ENCODE data around the gene CASS4. TPM values are rescaled to one million over a fixed set of nuclear protein-coding genes. Genes with fewer than 3 reads are reported as not detected.

Gene CASS4
- total and polyA plus RNA-seq, 9 of the 15 experiments (the other 6 are each of a cell fraction or from before 2014, with no cell fraction given), result 8.1 to 53.8 (median 26.7) TPM

GRCh38 chr20:56362833-56363413 lies 49.1 kb upstream of the CASS4 start (continued):
- TF ChIP-seq BHLHE40 (IDR thresholded peaks at IDR 0.05; ENCODE audit: low read length) (peak; percentile 59), ELF2 (CRISPR knock-in tag; IDR thresholded peaks at IDR 0.05) (peak; percentile 45; the same call in 1 of the 2 replicates), ZNF766 (CRISPR knock-in tag; conservative IDR thresholded peaks at IDR 0.05) (peak; percentile 79), ZNF124 (CRISPR knock-in tag; IDR thresholded peaks at IDR 0.05) (no peak), SRSF7 (optimal IDR thresholded peaks at IDR 0.05; ENCODE audit: low read depth, low read length) (no peak), CTCF (IDR thresholded peaks at IDR 0.05 in 2 of 3, conservative IDR thresholded peaks at IDR 0.05 in 1 of 3; ENCODE audit: insufficient read depth in 2 of 3, low read depth in 1 of 3, low read length in 3 of 3) (no peak), SIX5 (IDR thresholded peaks at IDR 0.05; ENCODE audit: borderline replicate concordance in 1 of 2, insufficient read depth in 1 of 2, low read depth in 1 of 2, low read length in 2 of 2) (no peak), MTA2 (IDR thresholded peaks at IDR 0.05; ENCODE audit: low read depth) (peak; percentile 98), SAFB (IDR thresholded peaks at IDR 0.05; ENCODE audit: borderline replicate concordance, low read depth, low read length) (no peak), SIRT6 (IDR thresholded peaks at IDR 0.05; ENCODE audit: low read depth, low read length) (no peak), E2F6 (IDR thresholded peaks at IDR 0.05; ENCODE audit: borderline replicate concordance in 1 of 2, extremely low read depth in 1 of 2, insufficient read depth in 1 of 2, insufficient read length in 1 of 2, low read depth in 1 of 2, low read length in 1 of 2, poor library complexity in 1 of 2, severe bottlenecking in 1 of 2) (peak; percentile 38 to 62), MIER1 (IDR thresholded peaks at IDR 0.05; ENCODE audit: low read depth) (0 out of 2 replicates have a peak, but pooled peaks have one; percentile 25), NR1H2 (CRISPR knock-in tag; IDR thresholded peaks at IDR 0.05) (no peak), BDP1 (IDR thresholded peaks at IDR 0.05; ENCODE audit: insufficient read depth, insufficient read length) (no peak), NFXL1 (CRISPR knock-in tag; IDR thresholded peaks at IDR 0.05) (no peak), LARP7 (IDR thresholded peaks at IDR 0.05) (no peak), IFI16 (CRISPR knock-in tag; IDR thresholded peaks at IDR 0.05) (no peak), PHF21A (IDR thresholded peaks at IDR 0.05; ENCODE audit: borderline replicate concordance, low read depth) (no peak)
- TF ChIP-seq, protein P1, sequence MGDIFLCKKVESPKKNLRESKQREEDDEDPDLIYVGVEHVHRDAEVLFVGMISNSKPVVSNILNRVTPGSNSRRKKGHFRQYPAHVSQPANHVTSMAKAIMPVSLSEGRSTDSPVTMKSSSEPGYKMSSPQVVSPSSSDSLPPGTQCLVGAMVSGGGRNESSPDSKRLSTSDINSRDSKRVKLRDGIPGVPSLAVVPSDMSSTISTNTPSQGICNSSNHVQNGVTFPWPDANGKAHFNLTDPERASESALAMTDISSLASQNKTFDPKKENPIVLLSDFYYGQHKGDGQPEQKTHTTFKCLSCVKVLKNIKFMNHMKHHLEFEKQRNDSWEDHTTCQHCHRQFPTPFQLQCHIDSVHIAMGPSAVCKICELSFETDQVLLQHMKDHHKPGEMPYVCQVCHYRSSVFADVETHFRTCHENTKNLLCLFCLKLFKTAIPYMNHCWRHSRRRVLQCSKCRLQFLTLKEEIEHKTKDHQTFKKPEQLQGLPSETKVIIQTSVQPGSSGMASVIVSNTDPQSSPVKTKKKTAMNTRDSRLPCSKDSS (IDR thresholded peaks at IDR 0.05; ENCODE audit: low read depth, partially characterized antibody), result no peak
- TF ChIP-seq, protein P2, sequence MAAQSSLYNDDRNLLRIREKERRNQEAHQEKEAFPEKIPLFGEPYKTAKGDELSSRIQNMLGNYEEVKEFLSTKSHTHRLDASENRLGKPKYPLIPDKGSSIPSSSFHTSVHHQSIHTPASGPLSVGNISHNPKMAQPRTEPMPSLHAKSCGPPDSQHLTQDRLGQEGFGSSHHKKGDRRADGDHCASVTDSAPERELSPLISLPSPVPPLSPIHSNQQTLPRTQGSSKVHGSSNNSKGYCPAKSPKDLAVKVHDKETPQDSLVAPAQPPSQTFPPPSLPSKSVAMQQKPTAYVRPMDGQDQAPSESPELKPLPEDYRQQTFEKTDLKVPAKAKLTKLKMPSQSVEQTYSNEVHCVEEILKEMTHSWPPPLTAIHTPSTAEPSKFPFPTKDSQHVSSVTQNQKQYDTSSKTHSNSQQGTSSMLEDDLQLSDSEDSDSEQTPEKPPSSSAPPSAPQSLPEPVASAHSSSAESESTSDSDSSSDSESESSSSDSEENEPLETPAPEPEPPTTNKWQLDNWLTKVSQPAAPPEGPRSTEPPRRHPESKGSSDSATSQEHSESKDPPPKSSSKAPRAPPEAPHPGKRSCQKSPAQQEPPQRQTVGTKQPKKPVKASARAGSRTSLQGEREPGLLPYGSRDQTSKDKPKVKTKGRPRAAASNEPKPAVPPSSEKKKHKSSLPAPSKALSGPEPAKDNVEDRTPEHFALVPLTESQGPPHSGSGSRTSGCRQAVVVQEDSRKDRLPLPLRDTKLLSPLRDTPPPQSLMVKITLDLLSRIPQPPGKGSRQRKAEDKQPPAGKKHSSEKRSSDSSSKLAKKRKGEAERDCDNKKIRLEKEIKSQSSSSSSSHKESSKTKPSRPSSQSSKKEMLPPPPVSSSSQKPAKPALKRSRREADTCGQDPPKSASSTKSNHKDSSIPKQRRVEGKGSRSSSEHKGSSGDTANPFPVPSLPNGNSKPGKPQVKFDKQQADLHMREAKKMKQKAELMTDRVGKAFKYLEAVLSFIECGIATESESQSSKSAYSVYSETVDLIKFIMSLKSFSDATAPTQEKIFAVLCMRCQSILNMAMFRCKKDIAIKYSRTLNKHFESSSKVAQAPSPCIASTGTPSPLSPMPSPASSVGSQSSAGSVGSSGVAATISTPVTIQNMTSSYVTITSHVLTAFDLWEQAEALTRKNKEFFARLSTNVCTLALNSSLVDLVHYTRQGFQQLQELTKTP (IDR thresholded peaks at IDR 0.05; ENCODE audit: low read depth in 1 of 2, partially characterized antibody in 2 of 2), result peak in 1 of 2 experiments; percentile 79
